ENCODE measurements around the gene CCDC69.

The CCDC69 gene

GRCh38 chr5:151139015-151139414 lies 84.9 kb downstream of the CCDC69 start:
- DNase-seq: no peak

- no peak for DNase-seq
Observed at GRCh38 chr5:151138114-151138513, 85.8 kb downstream of the CCDC69 start.

- DNase-seq: no peak
Observed at GRCh38 chr5:151137067-151137825, 86.6 kb downstream of the CCDC69 start.

- DNase-seq: peak; percentile 93
Observed at GRCh38 chr5:151134228-151134627, 89.7 kb downstream of the CCDC69 start.

GRCh38 chr5:151132963-151133362 lies 90.9 kb downstream of the CCDC69 start:
- peak; percentile 96 for DNase-seq
